IMR-90 (cell line): Measurements from ENCODE around the gene PSMD11. TPM values are rescaled to one million over a fixed set of nuclear protein-coding genes. Genes with fewer than 3 reads are reported as not detected.

Experiments used
- ATAC-seq: fragments of 200-7000 bp; cut with Tn5 transposase; 2 replicates; pipeline ENCODE4 v1.9.1; 2020; ENCODE audit warnings: low read depth, mild to moderate bottlenecking, moderate library complexity
- BruUV-seq: library from RNA; stranded (reverse); fragments of 400-500 nt; replicated peaks from 2 replicates; lab custom pipeline; 2021; lab: Mats Ljungman, UMichigan
- CTCF ChIA-PET: fragments of 300-600 bp; formaldehyde crosslinking; extraction: SDS; loops from one replicate; lab custom pipeline; 2021; ENCODE audit warnings: antibody characterized with exemption; lab: Yijun Ruan, JAX
- POLR2A ChIA-PET: fragments of 300-600 bp; sonication (Branson Sonifier 250); formaldehyde crosslinking; loops from one replicate; lab custom pipeline; 2022; ENCODE audit warnings: antibody characterized with exemption; ENCODE audit not compliant: unreplicated experiment; lab: Charles Lee
- DNase-seq: peaks from one replicate; pipeline ENCODE4 v3.0.0; 2013
- H2AFZ ChIP-seq: replicated peaks from 2 replicates; pipeline ENCODE3; 2013; ENCODE audit warnings: low read length, mild to moderate bottlenecking; ENCODE audit not compliant: poor library complexity
- H2AK5ac ChIP-seq: 2 replicates; pipeline ENCODE4 v1.6.1; 2013; ENCODE audit warnings: low read depth, low read length, inconsistent platforms
- H2AK9ac ChIP-seq: replicated peaks from 2 replicates; pipeline ENCODE3; 2013; ENCODE audit warnings: mild to moderate bottlenecking, low read depth, low read length, moderate library complexity; ENCODE audit not compliant: poor library complexity
- H2BK120ac ChIP-seq: 2 replicates; pipeline ENCODE4 v1.6.1; 2013; ENCODE audit warnings: low read depth, low read length, inconsistent platforms
- H2BK15ac ChIP-seq: 3 replicates; pipeline ENCODE4 v1.6.1; 2013; ENCODE audit warnings: low read depth, low read length, inconsistent platforms
- H2BK20ac ChIP-seq: 2 replicates; pipeline ENCODE4 v1.6.1; 2013; ENCODE audit warnings: low read depth, mild to moderate bottlenecking, inconsistent platforms, low read length, moderate library complexity
- H2BK5ac ChIP-seq: 2 replicates; pipeline ENCODE4 v1.6.1; 2013; ENCODE audit warnings: mild to moderate bottlenecking, low read depth, low read length, inconsistent platforms; ENCODE audit not compliant: poor library complexity, severe bottlenecking
- H3K14ac ChIP-seq: replicated peaks from 2 replicates; pipeline ENCODE4 v1.6.1; 2013; ENCODE audit warnings: low read depth, low read length, inconsistent platforms
- H3K18ac ChIP-seq: 2 replicates; pipeline ENCODE4 v1.6.1; 2013; ENCODE audit warnings: low read depth, low read length, control low read depth
- H3K23ac ChIP-seq: 2 replicates; pipeline ENCODE4 v1.6.1; 2013; ENCODE audit warnings: low read depth, low read length, inconsistent platforms
- H3K27ac ChIP-seq: 2 replicates; pipeline ENCODE4 v1.5.1; 2013; ENCODE audit warnings: mild to moderate bottlenecking, control low read depth, low read length; ENCODE audit not compliant: insufficient read depth
- H3K27me3 ChIP-seq: 2 replicates; pipeline ENCODE4 v1.6.1; 2013; ENCODE audit warnings: low read length; ENCODE audit not compliant: control insufficient read depth, insufficient read depth
- H3K36me3 ChIP-seq: 2 replicates; pipeline ENCODE4 v1.6.1; 2013; ENCODE audit warnings: low read length, mixed read lengths; ENCODE audit not compliant: control insufficient read depth, insufficient read depth
- H3K4ac ChIP-seq: 2 replicates; pipeline ENCODE4 v1.6.1; 2013; ENCODE audit warnings: low read depth, low read length, inconsistent platforms
- H3K4me1 ChIP-seq: 2 replicates; pipeline ENCODE4 v1.6.1; 2013; ENCODE audit warnings: low read length, mixed read lengths; ENCODE audit not compliant: control insufficient read depth, insufficient read depth
- H3K4me2 ChIP-seq: 2 replicates; pipeline ENCODE4 v1.6.1; 2013; ENCODE audit warnings: low read depth, mild to moderate bottlenecking, control low read depth, low read length, moderate library complexity
- H3K4me3 ChIP-seq: 2 replicates; pipeline ENCODE4 v1.5.1; 2013; ENCODE audit warnings: low read depth, mild to moderate bottlenecking, control low read depth, low read length, moderate library complexity; ENCODE audit not compliant: insufficient read depth
- H3K56ac ChIP-seq: 2 replicates; pipeline ENCODE4 v1.6.1; 2013; ENCODE audit warnings: low read length, inconsistent platforms; ENCODE audit not compliant: insufficient read depth; ENCODE audit errors: extremely low read depth
- H3K79me1 ChIP-seq, 2 experiments: 2 replicates each; pipeline ENCODE4 v1.6.1; 2013; ENCODE audit warnings: low read length in 2 of 2, inconsistent platforms in 1 of 2, low read depth in 1 of 2
- H3K9ac ChIP-seq: 2 replicates; pipeline ENCODE4 v1.6.1; 2013; ENCODE audit warnings: low read depth, low read length, control low read depth
- H3K9me1 ChIP-seq: 2 replicates; pipeline ENCODE4 v1.6.1; 2013; ENCODE audit warnings: low read length, inconsistent platforms; ENCODE audit not compliant: insufficient read depth
- H3K9me3 ChIP-seq: 2 replicates; pipeline ENCODE4 v1.6.1; 2013; ENCODE audit warnings: low read length; ENCODE audit not compliant: control insufficient read depth, insufficient read depth
- H4K20me1 ChIP-seq: 2 replicates; pipeline ENCODE4 v1.6.1; 2013; ENCODE audit warnings: low read length, inconsistent platforms; ENCODE audit not compliant: insufficient read depth
- H4K5ac ChIP-seq: 2 replicates; pipeline ENCODE4 v1.6.1; 2013; ENCODE audit warnings: mild to moderate bottlenecking, low read depth, low read length, control low read depth
- H4K8ac ChIP-seq, 2 experiments: 2 replicates each; pipeline ENCODE4 v1.6.1; 2013; ENCODE audit warnings: low read depth in 2 of 2, low read length in 2 of 2, control low read depth in 1 of 2, inconsistent platforms in 1 of 2
- H4K91ac ChIP-seq: 2 replicates; pipeline ENCODE4 v1.6.1; 2013; ENCODE audit warnings: low read depth, low read length, inconsistent platforms; ENCODE audit not compliant: insufficient read depth
- BHLHE40 ChIP-seq: fragments of 150-350 bp; IDR thresholded peaks from 2 replicates; pipeline ENCODE4 v1.6.1; 2016; ENCODE audit warnings: mild to moderate bottlenecking, low read depth, low read length
- CEBPB ChIP-seq: IDR thresholded peaks from 2 replicates; pipeline ENCODE4 v1.6.1; 2012; ENCODE audit warnings: low read depth, low read length, improper control_type of control experiment
- CHD1 ChIP-seq: IDR thresholded peaks from 2 replicates; pipeline ENCODE4 v1.6.1; 2012; ENCODE audit warnings: low read depth, low read length, improper control_type of control experiment
- FOS ChIP-seq: fragments of 150-350 bp; IDR thresholded peaks from 2 replicates; pipeline ENCODE4 v1.6.1; 2016; ENCODE audit warnings: low read depth, low read length
- MAFK ChIP-seq: IDR thresholded peaks from 2 replicates; pipeline ENCODE4 v1.6.1; 2012; ENCODE audit warnings: low read depth, low read length, improper control_type of control experiment
- MAZ ChIP-seq: IDR thresholded peaks from 2 replicates; pipeline ENCODE4 v1.6.1; 2012; ENCODE audit warnings: low read depth, mild to moderate bottlenecking, low read length, improper control_type of control experiment, moderate library complexity, borderline replicate concordance
- MXI1 ChIP-seq: IDR thresholded peaks from 2 replicates; pipeline ENCODE4 v1.6.1; 2012; ENCODE audit warnings: low read depth, mild to moderate bottlenecking, low read length, moderate library complexity, borderline replicate concordance
- NFE2L2 ChIP-seq: fragments of 150-350 bp; IDR thresholded peaks from 2 replicates; pipeline ENCODE4 v1.6.1; 2016; ENCODE audit warnings: low read depth, mild to moderate bottlenecking, low read length
- POLR2A ChIP-seq: IDR thresholded peaks from 2 replicates; pipeline ENCODE4 v1.6.1; 2012; ENCODE audit warnings: mild to moderate bottlenecking, low read depth, low read length
- RAD21 ChIP-seq: IDR thresholded peaks from 2 replicates; pipeline ENCODE4 v1.6.1; 2012; ENCODE audit warnings: low read length, improper control_type of control experiment
- RCOR1 ChIP-seq: IDR thresholded peaks from 2 replicates; pipeline ENCODE4 v1.6.1; 2012; ENCODE audit warnings: mild to moderate bottlenecking, low read length, improper control_type of control experiment; ENCODE audit not compliant: insufficient replicate concordance
- RFX5 ChIP-seq: IDR thresholded peaks from 2 replicates; pipeline ENCODE4 v1.8.0; 2012; ENCODE audit warnings: low read depth, mild to moderate bottlenecking, low read length, moderate library complexity
- SMC3 ChIP-seq: fragments of 150-350 bp; IDR thresholded peaks from 2 replicates; pipeline ENCODE4 v1.6.1; 2016; ENCODE audit warnings: low read depth, mild to moderate bottlenecking, antibody characterized with exemption, low read length, moderate library complexity
- USF2 ChIP-seq: fragments of 150-350 bp; IDR thresholded peaks from 2 replicates; pipeline ENCODE4 v1.6.1; 2017; ENCODE audit warnings: mild to moderate bottlenecking, antibody characterized with exemption, low read length, low read depth
- WGBS, 2 experiments: methylation state at CpG; one replicate each; pipeline versions ENCODE4 v1.1.5 to v1.1.7; 2013; ENCODE audit warnings: missing lambda C conversion rate in 2 of 2; ENCODE audit not compliant: insufficient read length in 1 of 2; ENCODE audit errors: extremely low coverage in 2 of 2; 5-methylcytosine and 5-hydroxymethylcytosine counted together
- dilution Hi-C: fragments of 300-500 bp; cut with HindIII; formaldehyde crosslinking; loops from one replicate; pipeline ENCODE4 v1.14.3; 2018; ENCODE audit warnings: low sequenced_read_pairs; ENCODE audit not compliant: unreplicated experiment
- in situ Hi-C: fragments of 300-500 bp; cut with MboI; formaldehyde crosslinking; loops from 3 replicates; pipeline ENCODE4 v1.14.3; 2019; ENCODE audit warnings: low sequenced_read_pairs, inconsistent platforms, mixed read lengths
- intact Hi-C: fragments of 100-400 bp; cut with micrococcal nuclease; formaldehyde crosslinking; loops from 2 replicates; pipeline ENCODE4 v1.10.0; 2022
- polyA plus RNA-seq, 3 experiments: library from polyadenylated mRNA; depleted of rRNA; stranded (reverse); fragments of >200 nt; gene quantifications; 2 replicates each; pipeline ENCODE4 v1.2.3, GENCODE V29; 2012; ENCODE audit warnings: low replicate concordance in 1 of 3
- total RNA-seq: library from RNA; depleted of rRNA; stranded (reverse); fragments of >200 nt; gene quantifications from 2 replicates; pipeline ENCODE4 v1.2.3, GENCODE V29; 2012
- TF ChIP-seq, protein P1 (sequence below): fragments of 150-350 bp; IDR thresholded peaks from 2 replicates; pipeline ENCODE4 v1.6.1; 2016; ENCODE audit warnings: low read depth, mild to moderate bottlenecking, low read length, moderate library complexity, borderline replicate concordance
- TF ChIP-seq, protein P2 (sequence below): conservative IDR thresholded peaks from 2 replicates; pipeline ENCODE4 v1.5.1; 2012; ENCODE audit warnings: mild to moderate bottlenecking, low read depth, low read length, improper control_type of control experiment

The PSMD11 gene
- total and polyA plus RNA-seq, 2 of the 4 experiments (the other 2 are of a cell fraction): 64.7 to 85.9 TPM

DNA sequence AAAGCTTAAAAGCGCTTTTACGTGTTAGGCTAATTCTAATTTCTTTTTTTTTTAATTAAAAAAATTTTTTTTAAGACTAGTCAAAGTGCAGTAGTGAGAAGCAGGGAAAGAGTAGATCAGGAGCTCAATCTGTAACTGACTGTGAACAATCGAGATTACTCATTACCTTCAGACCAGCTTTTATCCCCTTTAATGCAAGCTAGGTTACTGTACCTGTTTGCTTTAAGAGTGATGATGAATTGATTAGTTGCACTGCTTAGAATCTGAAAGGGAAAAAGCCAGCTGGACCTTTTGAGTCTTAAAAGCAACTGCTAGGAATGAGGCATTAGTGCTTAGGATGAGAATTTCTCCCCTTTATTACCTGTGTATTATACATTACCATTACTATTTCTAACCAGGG lies 19.0 kb downstream of the PSMD11 start:
- Histone ChIP-seq H3K23ac (no peak overlapping the region), H3K9ac (no peak overlapping the region), H3K4me2 (no peak overlapping the region), H4K5ac (no peak overlapping the region), H4K91ac (no peak overlapping the region), H2BK20ac (no peak overlapping the region), H3K56ac (no peak overlapping the region), H2BK5ac (no peak overlapping the region), H3K9me1 (no peaks in the 10 kb centered on the region), H3K4me3 (no peak overlapping the region), H3K36me3 (peaks cover 35% of the 10 kb centered on the region), H3K9me3 (no peaks in the 10 kb centered on the region), H3K27me3 (no peaks in the 10 kb centered on the region), H2AK9ac (no peak overlapping the region), H4K20me1 (peaks cover 37% of the 10 kb centered on the region), H3K14ac (no peak overlapping the region), H3K4ac (no peak overlapping the region), H4K8ac (no peak overlapping the region), H3K18ac (no peak overlapping the region), H2AFZ (no peak overlapping the region), H3K4me1 (peaks cover 1% of the 10 kb centered on the region; the same call in 1 of the 2 replicates), H2AK5ac (no peak overlapping the region), H2BK120ac (no peak overlapping the region), H3K79me1 (peaks cover 35 to 37% of the 10 kb centered on the region in 2 experiments), H3K27ac (no peak overlapping the region), H2BK15ac (no peak overlapping the region)
- no TSS peak for BruUV-seq
- in situ Hi-C loops: no loop called here
- WGBS, 2 experiments: no CpG with 5 or more reads among the region's 3 CpGs
- intact Hi-C loops: no loop called here
- DNase-seq (no peak), ATAC-seq (no peak)
- no peak for TF ChIP-seq MAFK
- TF ChIP-seq BHLHE40: no peak
- TF ChIP-seq USF2: no peak
- no peak for TF ChIP-seq SMC3
- TF ChIP-seq RAD21: no peak
- TF ChIP-seq, protein P1, sequence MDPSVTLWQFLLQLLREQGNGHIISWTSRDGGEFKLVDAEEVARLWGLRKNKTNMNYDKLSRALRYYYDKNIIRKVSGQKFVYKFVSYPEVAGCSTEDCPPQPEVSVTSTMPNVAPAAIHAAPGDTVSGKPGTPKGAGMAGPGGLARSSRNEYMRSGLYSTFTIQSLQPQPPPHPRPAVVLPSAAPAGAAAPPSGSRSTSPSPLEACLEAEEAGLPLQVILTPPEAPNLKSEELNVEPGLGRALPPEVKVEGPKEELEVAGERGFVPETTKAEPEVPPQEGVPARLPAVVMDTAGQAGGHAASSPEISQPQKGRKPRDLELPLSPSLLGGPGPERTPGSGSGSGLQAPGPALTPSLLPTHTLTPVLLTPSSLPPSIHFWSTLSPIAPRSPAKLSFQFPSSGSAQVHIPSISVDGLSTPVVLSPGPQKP: no peak
- no peak for TF ChIP-seq MAZ
- no peak for TF ChIP-seq RCOR1
- TF ChIP-seq FOS: no peak
- no peak for TF ChIP-seq RFX5
- TF ChIP-seq CEBPB: no peak
- TF ChIP-seq POLR2A: no peak
- TF ChIP-seq NFE2L2: no peak
- no peak for TF ChIP-seq CHD1
- no peak for TF ChIP-seq MXI1
- TF ChIP-seq, protein P2, sequence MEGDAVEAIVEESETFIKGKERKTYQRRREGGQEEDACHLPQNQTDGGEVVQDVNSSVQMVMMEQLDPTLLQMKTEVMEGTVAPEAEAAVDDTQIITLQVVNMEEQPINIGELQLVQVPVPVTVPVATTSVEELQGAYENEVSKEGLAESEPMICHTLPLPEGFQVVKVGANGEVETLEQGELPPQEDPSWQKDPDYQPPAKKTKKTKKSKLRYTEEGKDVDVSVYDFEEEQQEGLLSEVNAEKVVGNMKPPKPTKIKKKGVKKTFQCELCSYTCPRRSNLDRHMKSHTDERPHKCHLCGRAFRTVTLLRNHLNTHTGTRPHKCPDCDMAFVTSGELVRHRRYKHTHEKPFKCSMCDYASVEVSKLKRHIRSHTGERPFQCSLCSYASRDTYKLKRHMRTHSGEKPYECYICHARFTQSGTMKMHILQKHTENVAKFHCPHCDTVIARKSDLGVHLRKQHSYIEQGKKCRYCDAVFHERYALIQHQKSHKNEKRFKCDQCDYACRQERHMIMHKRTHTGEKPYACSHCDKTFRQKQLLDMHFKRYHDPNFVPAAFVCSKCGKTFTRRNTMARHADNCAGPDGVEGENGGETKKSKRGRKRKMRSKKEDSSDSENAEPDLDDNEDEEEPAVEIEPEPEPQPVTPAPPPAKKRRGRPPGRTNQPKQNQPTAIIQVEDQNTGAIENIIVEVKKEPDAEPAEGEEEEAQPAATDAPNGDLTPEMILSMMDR: no peak
- ChIA-PET CTCF (interaction anchor here (1.0 to 1.2 kb wide), 3 partner anchors 9 to 298 kb away, joined by 3 to 4 read pairs (median 3); no protein-coding TSS in a partner anchor), POLR2A (no interaction called here)
- dilution Hi-C loops: no loop called here
